Measurements from ENCODE around the gene FAM47B. TPM values are rescaled to one million over a fixed set of nuclear protein-coding genes. Genes with fewer than 3 reads are reported as not detected.

The FAM47B gene
- not detected in 2 replicates for total RNA-seq

DNA sequence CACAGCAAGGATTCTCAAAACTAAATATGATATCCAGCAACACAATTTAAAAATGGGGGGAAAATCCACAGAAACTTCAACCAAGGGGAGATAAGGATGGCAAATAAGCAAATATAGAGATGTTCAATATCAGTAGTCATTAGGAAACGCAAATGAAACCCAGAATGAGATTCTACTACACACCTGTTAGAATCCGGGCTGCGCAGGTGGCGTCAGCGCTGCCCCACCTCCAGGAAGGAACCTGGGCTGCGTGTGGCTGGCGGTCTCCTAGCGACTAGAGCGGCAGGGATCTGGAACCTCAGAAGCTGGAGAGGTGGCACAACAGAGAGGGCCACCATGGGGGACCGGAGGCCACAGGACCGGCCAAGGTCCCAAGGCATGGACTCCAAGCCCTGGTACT, at the start of gene FAM47B:
FAM47B (plus strand) TSS at position 301 of the 400 bp plus-strand sequence; CDS start at position 337, 36 bp downstream.

Measured in smooth muscle cell of the umbilical artery (primary cell).